HEK293T (cell line): ENCODE results near the gene SEPTIN5.

ENCODE experiments used
- CTCF ChIA-PET: fragments of 350-600 bp; formaldehyde crosslinking; extraction: SDS; loops from one replicate; lab custom pipeline; 2021; ENCODE audit warnings: antibody characterized with exemption, inconsistent platforms; lab: Yijun Ruan, JAX
- POLR2A ChIA-PET: fragments of 350-600 bp; formaldehyde crosslinking; extraction: SDS; loops from one replicate; lab custom pipeline; 2020; ENCODE audit warnings: antibody characterized with exemption, inconsistent platforms; lab: Yijun Ruan, JAX
- DNase-seq: peaks from one replicate; pipeline ENCODE4 v3.0.0; 2012; ENCODE audit warnings: mixed read lengths; ENCODE audit errors: extremely low spot score
- ARNT ChIP-seq: fragments of 450-650 bp; IDR thresholded peaks from 2 replicates; pipeline ENCODE4 v1.6.1; 2017; ENCODE audit warnings: mild to moderate bottlenecking
- BHLHE40 ChIP-seq: fragments of 450-650 bp; IDR thresholded peaks from 2 replicates; pipeline ENCODE4 v1.6.1; 2016; ENCODE audit warnings: mild to moderate bottlenecking, moderate library complexity, borderline replicate concordance
- CTBP1 ChIP-seq: fragments of 450-650 bp; IDR thresholded peaks from 2 replicates; pipeline ENCODE4 v1.6.1; 2016; ENCODE audit warnings: borderline replicate concordance
- ELF4 ChIP-seq: fragments of 450-650 bp; IDR thresholded peaks from 2 replicates; pipeline ENCODE4 v1.6.1; 2017; ENCODE audit warnings: antibody characterized with exemption
- FOXK2 ChIP-seq: fragments of 450-650 bp; IDR thresholded peaks from 2 replicates; pipeline ENCODE4 v1.6.1; 2016; ENCODE audit warnings: mild to moderate bottlenecking
- FOXM1 ChIP-seq: fragments of 450-650 bp; IDR thresholded peaks from 2 replicates; pipeline ENCODE4 v1.6.1; 2017; ENCODE audit warnings: mild to moderate bottlenecking, borderline replicate concordance
- HDGF ChIP-seq: fragments of 450-650 bp; IDR thresholded peaks from 2 replicates; pipeline ENCODE4 v1.6.1; 2017; ENCODE audit warnings: antibody characterized with exemption, borderline replicate concordance
- L3MBTL2 ChIP-seq: fragments of 450-650 bp; conservative IDR thresholded peaks from 2 replicates; pipeline ENCODE4 v1.6.1; 2016; ENCODE audit warnings: mild to moderate bottlenecking
- LEF1 ChIP-seq: fragments of 450-650 bp; IDR thresholded peaks from 2 replicates; pipeline ENCODE4 v1.6.1; 2017; ENCODE audit warnings: mild to moderate bottlenecking, borderline replicate concordance
- NFRKB ChIP-seq: fragments of 450-650 bp; IDR thresholded peaks from 2 replicates; pipeline ENCODE4 v1.6.1; 2016; ENCODE audit warnings: mild to moderate bottlenecking, moderate library complexity
- PKNOX1 ChIP-seq: fragments of 450-650 bp; IDR thresholded peaks from 2 replicates; pipeline ENCODE4 v1.6.1; 2016
- SP1 ChIP-seq: fragments of 450-650 bp; IDR thresholded peaks from 2 replicates; pipeline ENCODE4 v1.6.1; 2017
- SUZ12 ChIP-seq: fragments of 450-650 bp; IDR thresholded peaks from 2 replicates; pipeline ENCODE4 v1.6.1; 2016; ENCODE audit warnings: mild to moderate bottlenecking
- ZNF384 ChIP-seq: fragments of 450-650 bp; IDR thresholded peaks from 2 replicates; pipeline ENCODE4 v1.6.1; 2016

SEPTIN5 gene

GRCh38 chr22:19761725-19762567 is 47.6 kb downstream of the SEPTIN5 start:
- CTCF ChIA-PET: interaction anchor here (0.6 to 1.1 kb wide), 4 partner anchors 8 to 307 kb away, joined by 3 to 4 read pairs (median 3); no protein-coding TSS in a partner anchor
- 0 out of 2 replicates have a peak, but pooled peaks have one; percentile 25 for TF ChIP-seq HDGF
- no peak for TF ChIP-seq NFRKB
- DNase-seq: peak; percentile 49
- POLR2A ChIA-PET: interaction anchor here (0.7 to 1.2 kb wide), 3 partner anchors 11 to 94 kb away, joined by 3 to 4 read pairs (median 3); no protein-coding TSS in a partner anchor

GRCh38 chr22:19762568-19763457 is 48.5 kb downstream of the SEPTIN5 start:
- DNase-seq: no peak
- TF ChIP-seq FOXM1: no peak
- no peak for TF ChIP-seq ZNF384
- no peak for TF ChIP-seq SP1
- no peak for TF ChIP-seq PKNOX1
- no peak for TF ChIP-seq ARNT
- no peak for TF ChIP-seq BHLHE40
- POLR2A ChIA-PET: interaction anchor here (0.8 to 1.2 kb wide), 2 partner anchors 10 to 93 kb away, joined by 3 to 4 read pairs; no protein-coding TSS in a partner anchor
- CTCF ChIA-PET: interaction anchor here (0.6 to 1.1 kb wide), 2 partner anchors 9 to 32 kb away, joined by 3 read pairs; no protein-coding TSS in a partner anchor

GRCh38 chr22:19763458-19764298 is 49.4 kb downstream of the SEPTIN5 start:
- DNase-seq: no peak
- POLR2A ChIA-PET: interaction anchor here (0.7 kb wide), 1 partner anchor 12 kb away, joined by 3 read pairs; no protein-coding TSS in a partner anchor
- no peak for TF ChIP-seq LEF1
- TF ChIP-seq PKNOX1: no peak
- no peak for TF ChIP-seq CTBP1
- TF ChIP-seq FOXM1: no peak
- CTCF ChIA-PET: interaction anchor here (0.5 to 0.7 kb wide), 3 partner anchors 142 to 245 kb away, joined by 3 to 7 read pairs (median 4); no protein-coding TSS in a partner anchor

- no peak for TF ChIP-seq NFRKB
- no peak for TF ChIP-seq ELF4
- no peak for TF ChIP-seq ZNF384
- TF ChIP-seq ARNT: no peak
- no peak for TF ChIP-seq BHLHE40
- no peak for TF ChIP-seq CTBP1
- no peak for TF ChIP-seq FOXM1
- TF ChIP-seq LEF1: no peak
- TF ChIP-seq PKNOX1: no peak
- no peak for TF ChIP-seq FOXK2
- no peak for TF ChIP-seq SP1
- TF ChIP-seq SUZ12: no peak
- TF ChIP-seq L3MBTL2: no peak
- TF ChIP-seq HDGF: no peak
- POLR2A ChIA-PET: interaction anchor here (0.7 kb wide), 1 partner anchor 13 kb away, joined by 3 read pairs; no protein-coding TSS in a partner anchor
- no peak for DNase-seq
- CTCF ChIA-PET: interaction anchor here (0.5 kb wide), 1 partner anchor 142 kb away, joined by 7 read pairs; no protein-coding TSS in a partner anchor
Measured at GRCh38 chr22:19764299-19764593, 49.9 kb downstream of the SEPTIN5 start.

- CTCF ChIA-PET: no interaction called here
- DNase-seq: no peak
- TF ChIP-seq SP1: no peak
- no peak for TF ChIP-seq FOXM1
- no peak for TF ChIP-seq CTBP1
- no peak for TF ChIP-seq SUZ12
- no peak for TF ChIP-seq FOXK2
- POLR2A ChIA-PET: interaction anchor here (0.7 kb wide), 1 partner anchor 13 kb away, joined by 3 read pairs; no protein-coding TSS in a partner anchor
Measured at GRCh38 chr22:19764636-19765476, 50.6 kb downstream of the SEPTIN5 start.
